GM23248 (cell line): ENCODE measurements around the gene DBH. TPM values are rescaled to one million over a fixed set of nuclear protein-coding genes. Genes with fewer than 3 reads are reported as not detected.

ENCODE experiments used
- DNase-seq: peaks from one replicate; pipeline ENCODE4 v3.0.0-alpha.2; 2015
- H2AFZ ChIP-seq: fragments of 200-600 bp; sonication (generic); 2 replicates; pipeline ENCODE4 v1.6.1; 2016; ENCODE audit warnings: antibody characterized with exemption
- H3F3A ChIP-seq: fragments of 200-600 bp; sonication (generic); 2 replicates; pipeline ENCODE4 v1.6.1; 2016; ENCODE audit warnings: mild to moderate bottlenecking, antibody characterized with exemption, mixed run types; ENCODE audit not compliant: insufficient read depth
- H3K27ac ChIP-seq: fragments of 200-600 bp; sonication (generic); 2 replicates; pipeline ENCODE4 v1.5.1; 2016; ENCODE audit warnings: mild to moderate bottlenecking
- H3K27me3 ChIP-seq: fragments of 200-600 bp; sonication (generic); replicated peaks from 2 replicates; pipeline ENCODE4 v1.6.1; 2016; ENCODE audit warnings: mild to moderate bottlenecking; ENCODE audit not compliant: insufficient read depth
- H3K36me3 ChIP-seq: fragments of 200-600 bp; sonication (generic); 2 replicates; pipeline ENCODE4 v1.6.1; 2016; ENCODE audit warnings: low read depth, mild to moderate bottlenecking
- H3K4me1 ChIP-seq: fragments of 200-600 bp; sonication (generic); 2 replicates; pipeline ENCODE4 v1.6.1; 2016; ENCODE audit warnings: mild to moderate bottlenecking; ENCODE audit not compliant: insufficient read depth
- H3K4me2 ChIP-seq: fragments of 200-600 bp; sonication (generic); one replicate; pipeline ENCODE4 v1.6.1; 2016; ENCODE audit warnings: mild to moderate bottlenecking; ENCODE audit not compliant: unreplicated experiment
- H3K4me3 ChIP-seq: fragments of 200-600 bp; sonication (generic); 2 replicates; pipeline ENCODE4 v1.5.1; 2016; ENCODE audit warnings: mild to moderate bottlenecking
- H3K79me2 ChIP-seq: fragments of 200-600 bp; sonication (generic); 2 replicates; pipeline ENCODE4 v1.6.1; 2016; ENCODE audit warnings: mild to moderate bottlenecking; ENCODE audit not compliant: insufficient read depth
- H3K9ac ChIP-seq: fragments of 200-600 bp; sonication (generic); 2 replicates; pipeline ENCODE4 v1.6.1; 2016; ENCODE audit warnings: mild to moderate bottlenecking
- H3K9me2 ChIP-seq: fragments of 200-600 bp; sonication (generic); 2 replicates; pipeline ENCODE4 v1.6.1; 2016; ENCODE audit warnings: mixed run types, mild to moderate bottlenecking, moderate library complexity; ENCODE audit not compliant: insufficient read depth
- H3K9me3 ChIP-seq: fragments of 200-600 bp; sonication (generic); one replicate; pipeline ENCODE4 v1.6.1; 2017; ENCODE audit warnings: low read depth
- H4K20me1 ChIP-seq: fragments of 200-600 bp; sonication (generic); 2 replicates; pipeline ENCODE4 v1.6.0; 2016; ENCODE audit not compliant: insufficient read depth
- EZH2 ChIP-seq: fragments of 200-600 bp; sonication (generic); IDR thresholded peaks from 2 replicates; pipeline ENCODE4 v1.6.1; 2018; ENCODE audit warnings: antibody characterized with exemption, mild to moderate bottlenecking; ENCODE audit not compliant: insufficient read depth, poor library complexity, severe bottlenecking
- EZH2phosphoT487 ChIP-seq: fragments of 200-600 bp; sonication (generic); IDR thresholded peaks from 2 replicates; pipeline ENCODE4 v1.6.1; 2018; ENCODE audit warnings: antibody characterized with exemption, moderate library complexity, mild to moderate bottlenecking, low read depth; ENCODE audit not compliant: insufficient read depth
- WGBS, 2 experiments: methylation state at CpG; one replicate each; pipeline ENCODE4 v1.1.6; 2015 to 2017; ENCODE audit warnings: low lambda C conversion rate in 2 of 2, low coverage in 1 of 2; ENCODE audit errors: missing lambda C conversion rate in 2 of 2; 5-methylcytosine and 5-hydroxymethylcytosine counted together
- in situ Hi-C: fragments of 300-500 bp; cut with MboI; formaldehyde crosslinking; loops from 2 replicates; pipeline ENCODE4 v1.15.0; 2020
- polyA plus RNA-seq: library from polyadenylated mRNA; unstranded; fragments of >200 nt; fragmentation: Nextera tagmentation; extraction: Ambion mirVana; gene quantifications from 2 replicates; pipeline ENCODE4 v1.2.1, GENCODE V29; 2016
- total RNA-seq: library from RNA; depleted of rRNA; stranded (reverse); fragments of >200 nt; shearing (Covaris generic); gene quantifications from 2 replicates; pipeline ENCODE4 v1.2.3, GENCODE V29; 2014

The DBH gene
- total and polyA plus RNA-seq, 2 experiments from 2014 or later = not detected

DNA sequence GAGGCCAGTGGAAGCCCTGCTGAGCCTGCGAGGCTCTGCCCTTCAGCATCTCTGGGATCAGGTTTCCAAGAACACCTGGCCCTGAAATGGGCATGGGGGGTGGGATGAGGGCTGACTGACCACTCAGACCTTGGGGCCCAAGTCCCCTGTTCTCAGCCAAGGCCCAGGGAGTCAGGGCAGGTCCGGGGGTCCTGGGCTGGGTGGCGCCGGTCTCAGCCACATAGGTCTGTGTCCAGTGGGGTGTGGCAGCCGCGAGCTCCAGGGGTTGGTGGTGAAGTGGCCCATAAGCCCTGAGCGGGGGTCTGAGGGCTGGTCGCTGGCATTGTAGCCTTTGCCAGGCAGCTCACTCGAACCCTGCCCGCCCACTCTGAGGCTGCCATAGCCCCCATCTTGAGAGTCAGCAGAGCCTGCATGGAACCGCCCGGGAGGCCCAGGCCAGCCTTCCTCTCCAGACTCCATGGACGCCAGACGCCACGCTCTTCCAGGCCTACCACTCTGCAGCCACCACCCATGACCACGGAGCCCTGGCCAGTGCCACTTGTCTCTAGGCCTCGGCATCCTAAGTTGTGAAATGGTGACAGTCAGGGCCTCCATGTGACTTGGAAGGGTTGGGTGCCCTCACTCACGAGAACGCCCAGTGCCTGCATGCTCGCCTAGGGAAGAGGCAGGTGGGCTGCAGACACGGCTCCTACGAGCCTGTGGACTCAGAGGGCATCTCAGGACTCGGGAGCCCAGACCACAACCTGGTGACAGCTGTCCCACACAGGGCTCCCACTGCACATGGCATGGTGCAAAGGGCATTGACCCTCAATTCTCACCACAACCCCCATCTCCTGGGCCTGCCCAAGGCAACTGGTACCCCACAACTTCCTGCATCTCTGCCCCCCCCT is 6.7 kb upstream of the DBH start:
- Histone ChIP-seq H3K4me1 (no peaks in the 10 kb centered on the region), H3K79me2 (no peaks in the 10 kb centered on the region), H3K4me3 (no peak overlapping the region), H3K27ac (no peak overlapping the region), H3K36me3 (no peaks in the 10 kb centered on the region), H3K4me2 (no peak overlapping the region), H3K9me2 (no peaks in the 10 kb centered on the region), H3K9ac (no peak overlapping the region), H3K27me3 (peaks cover 23% of the 10 kb centered on the region), H3F3A (no peaks in the 10 kb centered on the region), H4K20me1 (no peaks in the 10 kb centered on the region), H3K9me3 (no peaks in the 10 kb centered on the region), H2AFZ (no peak overlapping the region)
- 63 to 69% methylated on average over 18 to 23 of the region's 23 CpGs for WGBS, 2 experiments
- in situ Hi-C loops = no loop called here
- TF ChIP-seq EZH2 (no peak), EZH2phosphoT487 (no peak)
- DNase-seq = no peak

DNA sequence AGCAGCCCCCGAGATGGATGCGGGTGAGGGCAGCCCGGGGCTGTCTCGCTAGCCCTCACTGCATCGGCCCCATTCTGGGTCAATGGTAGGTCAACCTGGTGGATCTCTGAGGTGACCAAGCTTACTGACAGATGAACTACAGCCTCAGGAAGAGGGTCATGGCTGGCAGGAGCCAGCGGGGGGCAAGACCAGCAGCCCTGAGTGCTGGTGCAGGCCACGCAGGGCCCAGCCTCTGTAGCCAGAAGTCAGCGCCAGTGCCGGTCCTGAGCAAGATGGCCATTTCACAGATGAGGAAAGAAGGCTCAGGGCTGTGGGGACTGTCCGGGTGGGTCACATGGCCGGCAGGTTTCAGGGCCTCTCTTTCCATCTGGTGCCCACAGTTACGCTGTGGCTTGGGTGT is 5.1 kb upstream of the DBH start:
- WGBS, 2 experiments = 68 to 76% methylated on average over 12 of the region's 12 CpGs
- DNase-seq = no peak
- in situ Hi-C loops = no loop called here

DNA sequence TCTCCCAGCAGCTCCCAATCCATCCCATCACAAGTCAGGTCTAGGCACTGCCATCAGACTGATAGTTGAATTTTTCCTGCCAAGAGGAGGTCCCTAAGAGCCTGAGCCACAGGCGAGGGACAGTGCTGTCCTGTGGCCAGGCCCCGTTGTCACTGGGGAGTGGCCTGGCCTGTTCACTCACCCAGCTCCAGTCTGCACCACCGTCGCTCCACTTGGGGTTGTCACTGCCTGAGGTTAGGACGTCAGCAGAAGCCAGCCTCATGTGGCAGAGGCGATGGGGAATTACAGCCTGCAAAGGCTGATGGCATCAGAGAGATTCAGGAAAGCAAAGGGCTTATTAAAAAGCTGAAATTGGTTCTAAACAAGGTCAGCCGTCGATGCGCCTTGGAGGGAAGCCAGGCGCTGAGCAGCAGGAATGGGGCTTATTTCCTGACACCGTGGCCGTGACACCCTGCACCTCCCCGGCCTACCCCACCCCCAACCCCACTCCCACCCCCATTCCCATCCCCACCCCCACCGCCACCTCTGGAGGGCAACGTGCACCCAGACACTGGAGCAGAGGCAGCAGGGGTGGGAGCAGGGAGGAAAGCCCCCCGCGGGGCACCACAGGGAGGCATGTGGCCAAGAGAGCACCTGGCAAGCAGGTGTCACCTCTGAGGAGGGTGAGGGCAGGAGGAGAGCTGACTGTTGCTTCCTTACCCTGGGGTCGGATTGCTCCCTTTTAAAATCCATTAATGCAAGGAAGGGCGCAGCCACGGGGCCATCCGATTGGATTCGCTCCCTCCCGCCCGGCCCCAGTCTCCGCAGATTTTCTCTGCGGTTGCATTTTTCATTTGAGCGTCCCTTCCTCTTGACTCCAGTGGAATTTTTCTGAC is 3.1 kb upstream of the DBH start:
- 34 to 36% methylated on average over 19 to 27 of the region's 27 CpGs for WGBS, 2 experiments
- DNase-seq = no peak
- Histone ChIP-seq H3K36me3 (no peaks in the 10 kb centered on the region), H3K27ac (no peak overlapping the region), H3K4me1 (no peaks in the 10 kb centered on the region), H3K4me2 (no peak overlapping the region), H3K4me3 (no peak overlapping the region), H2AFZ (no peak overlapping the region), H3K27me3 (peaks cover 39% of the 10 kb centered on the region), H3K9ac (no peak overlapping the region), H3K9me3 (no peaks in the 10 kb centered on the region), H3K79me2 (no peaks in the 10 kb centered on the region), H3K9me2 (no peaks in the 10 kb centered on the region), H4K20me1 (no peaks in the 10 kb centered on the region), H3F3A (no peaks in the 10 kb centered on the region)
- no peak for TF ChIP-seq EZH2phosphoT487
- no peak for TF ChIP-seq EZH2
- in situ Hi-C loops = no loop called here

More for the DNA sequence above, 5.1 kb upstream of the DBH start:
- Histone ChIP-seq H3K27ac (no peak overlapping the region), H3K79me2 (no peaks in the 10 kb centered on the region), H3K27me3 (peaks cover 31% of the 10 kb centered on the region), H3K4me2 (no peak overlapping the region), H2AFZ (no peak overlapping the region), H3K9me2 (no peaks in the 10 kb centered on the region), H3K4me1 (no peaks in the 10 kb centered on the region), H3K9me3 (no peaks in the 10 kb centered on the region), H4K20me1 (no peaks in the 10 kb centered on the region), H3F3A (no peaks in the 10 kb centered on the region), H3K4me3 (no peak overlapping the region), H3K9ac (no peak overlapping the region), H3K36me3 (no peaks in the 10 kb centered on the region)
- TF ChIP-seq EZH2 (no peak), EZH2phosphoT487 (no peak)

DNA sequence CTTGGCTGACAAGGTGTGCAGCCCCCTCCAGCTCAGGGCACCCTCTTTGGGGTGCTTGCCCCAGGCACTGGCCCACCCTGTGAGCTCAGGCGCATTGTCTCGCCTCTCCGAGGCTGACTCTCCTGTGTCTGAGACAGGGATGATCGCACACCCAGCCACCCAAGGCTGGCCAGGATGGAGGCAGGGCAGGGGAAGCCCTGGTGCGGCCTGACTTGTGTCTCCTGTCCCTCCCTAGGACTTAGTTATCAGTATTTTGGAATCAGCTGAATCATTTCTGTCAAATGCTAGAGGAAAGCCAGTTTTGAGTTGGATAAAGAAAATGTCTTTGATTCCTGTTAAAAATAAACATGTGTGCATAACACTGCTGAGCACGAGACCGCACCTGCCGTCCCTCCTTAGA is 2.5 kb upstream of the DBH start:
- Histone ChIP-seq H3K27ac (no peak overlapping the region), H2AFZ (no peak overlapping the region), H3K36me3 (no peaks in the 10 kb centered on the region), H3K9ac (no peak overlapping the region), H3K79me2 (no peaks in the 10 kb centered on the region), H3F3A (no peaks in the 10 kb centered on the region), H3K9me3 (no peaks in the 10 kb centered on the region), H3K4me2 (no peak overlapping the region), H3K27me3 (peaks cover 38% of the 10 kb centered on the region), H3K4me1 (no peaks in the 10 kb centered on the region), H4K20me1 (no peaks in the 10 kb centered on the region), H3K9me2 (no peaks in the 10 kb centered on the region), H3K4me3 (no peak overlapping the region)
- in situ Hi-C loops = no loop called here
- whole genome bisulfite sequencing, 2 experiments = 38 to 48% methylated on average over 8 of the region's 8 CpGs
- no peak for DNase-seq
- TF ChIP-seq EZH2phosphoT487 (no peak), EZH2 (no peak)
